PFSK-1 (cell line): ENCODE results near the gene MAP7.

Experiments used
- TAF1 ChIP-seq: IDR thresholded peaks from 2 replicates; pipeline ENCODE4 v1.6.1; 2012; ENCODE audit warnings: low read length, control low read depth, borderline replicate concordance; ENCODE audit not compliant: insufficient read depth
- TF ChIP-seq, protein P1 (sequence below), 2 experiments: IDR thresholded peaks; 2 replicates each; pipeline versions ENCODE4 v1.6.1 to v1.8.0; 2011 to 2012; ENCODE audit warnings: low read depth in 2 of 2, low read length in 2 of 2, control low read depth in 1 of 2, inconsistent platforms in 1 of 2, mild to moderate bottlenecking in 1 of 2, moderate library complexity in 1 of 2; ENCODE audit not compliant: insufficient read depth in 1 of 2

DNA sequence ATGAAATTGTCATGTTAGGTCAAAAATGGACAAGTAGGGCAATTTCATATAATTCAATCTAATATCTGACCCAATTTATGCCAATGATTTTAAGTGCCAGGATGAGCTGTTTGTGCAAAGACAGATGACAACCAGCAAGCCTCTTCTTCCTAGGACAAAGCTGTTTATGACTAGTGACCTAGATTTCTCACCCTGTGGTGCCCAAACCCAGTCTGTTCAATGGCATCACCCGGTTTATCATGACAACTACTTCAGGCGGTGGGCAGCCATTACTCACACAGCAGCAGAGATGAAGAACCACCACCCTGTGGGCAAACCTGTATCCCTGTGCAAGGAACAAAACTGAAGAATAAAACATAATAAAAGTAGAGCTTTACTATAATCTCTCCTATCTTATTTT, 59.0 kb downstream of the MAP7 start:
- TF ChIP-seq, protein P1, sequence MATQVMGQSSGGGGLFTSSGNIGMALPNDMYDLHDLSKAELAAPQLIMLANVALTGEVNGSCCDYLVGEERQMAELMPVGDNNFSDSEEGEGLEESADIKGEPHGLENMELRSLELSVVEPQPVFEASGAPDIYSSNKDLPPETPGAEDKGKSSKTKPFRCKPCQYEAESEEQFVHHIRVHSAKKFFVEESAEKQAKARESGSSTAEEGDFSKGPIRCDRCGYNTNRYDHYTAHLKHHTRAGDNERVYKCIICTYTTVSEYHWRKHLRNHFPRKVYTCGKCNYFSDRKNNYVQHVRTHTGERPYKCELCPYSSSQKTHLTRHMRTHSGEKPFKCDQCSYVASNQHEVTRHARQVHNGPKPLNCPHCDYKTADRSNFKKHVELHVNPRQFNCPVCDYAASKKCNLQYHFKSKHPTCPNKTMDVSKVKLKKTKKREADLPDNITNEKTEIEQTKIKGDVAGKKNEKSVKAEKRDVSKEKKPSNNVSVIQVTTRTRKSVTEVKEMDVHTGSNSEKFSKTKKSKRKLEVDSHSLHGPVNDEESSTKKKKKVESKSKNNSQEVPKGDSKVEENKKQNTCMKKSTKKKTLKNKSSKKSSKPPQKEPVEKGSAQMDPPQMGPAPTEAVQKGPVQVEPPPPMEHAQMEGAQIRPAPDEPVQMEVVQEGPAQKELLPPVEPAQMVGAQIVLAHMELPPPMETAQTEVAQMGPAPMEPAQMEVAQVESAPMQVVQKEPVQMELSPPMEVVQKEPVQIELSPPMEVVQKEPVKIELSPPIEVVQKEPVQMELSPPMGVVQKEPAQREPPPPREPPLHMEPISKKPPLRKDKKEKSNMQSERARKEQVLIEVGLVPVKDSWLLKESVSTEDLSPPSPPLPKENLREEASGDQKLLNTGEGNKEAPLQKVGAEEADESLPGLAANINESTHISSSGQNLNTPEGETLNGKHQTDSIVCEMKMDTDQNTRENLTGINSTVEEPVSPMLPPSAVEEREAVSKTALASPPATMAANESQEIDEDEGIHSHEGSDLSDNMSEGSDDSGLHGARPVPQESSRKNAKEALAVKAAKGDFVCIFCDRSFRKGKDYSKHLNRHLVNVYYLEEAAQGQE (IDR thresholded peaks at IDR 0.05; ENCODE audit: insufficient read depth in 1 of 2, low read depth in 2 of 2, low read length in 2 of 2), result no peak
- TF ChIP-seq TAF1, result no peak
